ENCODE results near the gene POU6F1. TPM values are rescaled to one million over a fixed set of nuclear protein-coding genes. Genes with fewer than 3 reads are reported as not detected.

Gene POU6F1
- total and polyA plus RNA-seq, 2 experiments from 2014 or later, result 1.8 to 3.0 TPM

DNA sequence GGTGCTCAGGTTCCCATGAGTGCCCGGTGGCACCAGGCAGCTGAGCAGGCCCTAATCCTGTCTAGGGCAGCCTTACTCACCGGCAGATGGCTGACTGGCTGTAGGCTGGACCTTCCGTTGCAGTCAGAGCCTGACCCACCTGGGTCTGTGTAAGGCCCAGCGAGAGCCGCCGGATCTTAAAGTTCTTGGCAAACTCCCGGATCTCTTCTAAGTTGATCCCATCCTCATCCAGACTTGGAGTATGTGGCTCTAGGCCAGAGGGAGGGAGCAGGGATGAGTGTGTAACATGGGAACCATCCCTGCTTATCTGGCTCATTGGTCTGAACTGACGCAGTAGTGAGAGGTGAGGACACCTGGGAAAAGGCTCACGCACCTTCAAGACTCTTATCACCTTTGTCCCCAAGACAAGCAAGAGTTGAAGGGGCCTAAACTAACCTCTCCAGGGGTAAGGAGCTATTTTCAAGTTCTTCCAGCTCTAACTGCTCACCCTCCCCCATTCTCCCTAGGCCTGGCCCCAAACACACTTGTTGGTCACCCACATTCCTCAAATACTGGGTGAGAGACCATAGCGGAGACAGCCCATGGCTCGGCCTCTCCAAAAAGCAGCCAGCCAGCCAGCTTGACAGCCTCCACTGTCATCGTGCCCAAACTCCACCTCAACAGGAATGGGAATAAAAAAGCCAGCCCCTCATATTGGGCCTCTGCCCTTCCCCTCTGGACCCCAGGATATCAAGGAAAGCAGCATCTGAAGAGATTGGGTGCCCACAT is 26.2 kb downstream of the POU6F1 start:
- no peak overlapping the region for H2AFZ ChIP-seq
- H3K4me2 ChIP-seq (ENCODE audit: unreplicated experiment), result no peak overlapping the region
- H3K79me2 ChIP-seq (ENCODE audit: insufficient read depth), result no peaks in the 10 kb centered on the region
- WGBS, 2 experiments (ENCODE audit: low coverage in 1 of 2, low lambda C conversion rate in 2 of 2, missing lambda C conversion rate in 2 of 2), result 86% methylated on average over 12 of the region's 12 CpGs
- TF ChIP-seq EZH2 (IDR thresholded peaks at IDR 0.05; ENCODE audit: insufficient read depth, poor library complexity, severe bottlenecking), result no peak
- TF ChIP-seq EZH2phosphoT487 (IDR thresholded peaks at IDR 0.05; ENCODE audit: insufficient read depth, low read depth), result no peak
- H3K27ac ChIP-seq, result no peak overlapping the region
- no peaks in the 10 kb centered on the region for H3F3A ChIP-seq (ENCODE audit: insufficient read depth)
- no peaks in the 10 kb centered on the region for H3K9me3 ChIP-seq (ENCODE audit: low read depth)
- no peaks in the 10 kb centered on the region for H4K20me1 ChIP-seq (ENCODE audit: insufficient read depth)
- no peaks in the 10 kb centered on the region for H3K9me2 ChIP-seq (ENCODE audit: insufficient read depth)
- no peak overlapping the region for H3K9ac ChIP-seq
- no peak for DNase-seq
- H3K27me3 ChIP-seq (replicated peaks; ENCODE audit: insufficient read depth), result no peaks in the 10 kb centered on the region
- no peaks in the 10 kb centered on the region for H3K36me3 ChIP-seq (ENCODE audit: low read depth)
- H3K4me1 ChIP-seq (ENCODE audit: insufficient read depth), result no peaks in the 10 kb centered on the region
- no peak overlapping the region for H3K4me3 ChIP-seq
- in situ Hi-C loops (cut with MboI), result no loop called here

DNA sequence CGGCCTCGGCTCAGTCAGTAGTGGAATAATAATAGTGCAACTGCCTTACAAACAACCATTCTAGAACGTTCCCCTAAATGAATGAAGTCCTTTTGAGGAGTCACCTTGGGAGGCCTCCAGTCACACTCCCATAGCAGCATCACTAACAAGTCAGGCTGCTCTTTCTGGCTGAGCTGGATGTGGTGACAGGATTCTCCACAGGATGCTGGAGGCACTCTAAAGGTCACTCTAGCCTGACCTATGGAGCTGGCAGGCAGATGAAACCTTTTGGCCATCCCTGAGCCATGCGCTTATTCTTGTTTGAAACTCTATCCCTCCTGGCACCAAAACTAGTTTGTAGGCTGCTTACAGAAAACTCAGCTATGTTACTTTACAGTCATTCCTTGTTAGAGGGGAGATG is 27.0 kb downstream of the POU6F1 start:
- in situ Hi-C loops (cut with MboI), result no loop called here
- WGBS, 2 experiments (ENCODE audit: low coverage in 1 of 2, low lambda C conversion rate in 2 of 2, missing lambda C conversion rate in 2 of 2), result 69% methylated on average over 4 of the region's 4 CpGs
- no peak overlapping the region for H2AFZ ChIP-seq
- H3K9ac ChIP-seq, result no peak overlapping the region
- H3K4me2 ChIP-seq (ENCODE audit: unreplicated experiment), result no peak overlapping the region
- H3K4me1 ChIP-seq (ENCODE audit: insufficient read depth), result no peaks in the 10 kb centered on the region
- no peaks in the 10 kb centered on the region for H3F3A ChIP-seq (ENCODE audit: insufficient read depth)
- no peak overlapping the region for H3K4me3 ChIP-seq
- H3K79me2 ChIP-seq (ENCODE audit: insufficient read depth), result no peaks in the 10 kb centered on the region
- no peaks in the 10 kb centered on the region for H3K27me3 ChIP-seq (replicated peaks; ENCODE audit: insufficient read depth)
- TF ChIP-seq EZH2phosphoT487 (IDR thresholded peaks at IDR 0.05; ENCODE audit: insufficient read depth, low read depth) (no peak), EZH2 (IDR thresholded peaks at IDR 0.05; ENCODE audit: insufficient read depth, poor library complexity, severe bottlenecking) (no peak)
- H3K9me2 ChIP-seq (ENCODE audit: insufficient read depth), result no peaks in the 10 kb centered on the region
- DNase-seq, result no peak
- no peaks in the 10 kb centered on the region for H4K20me1 ChIP-seq (ENCODE audit: insufficient read depth)
- no peaks in the 10 kb centered on the region for H3K36me3 ChIP-seq (ENCODE audit: low read depth)
- H3K27ac ChIP-seq, result no peak overlapping the region
- no peaks in the 10 kb centered on the region for H3K9me3 ChIP-seq (ENCODE audit: low read depth)

DNA sequence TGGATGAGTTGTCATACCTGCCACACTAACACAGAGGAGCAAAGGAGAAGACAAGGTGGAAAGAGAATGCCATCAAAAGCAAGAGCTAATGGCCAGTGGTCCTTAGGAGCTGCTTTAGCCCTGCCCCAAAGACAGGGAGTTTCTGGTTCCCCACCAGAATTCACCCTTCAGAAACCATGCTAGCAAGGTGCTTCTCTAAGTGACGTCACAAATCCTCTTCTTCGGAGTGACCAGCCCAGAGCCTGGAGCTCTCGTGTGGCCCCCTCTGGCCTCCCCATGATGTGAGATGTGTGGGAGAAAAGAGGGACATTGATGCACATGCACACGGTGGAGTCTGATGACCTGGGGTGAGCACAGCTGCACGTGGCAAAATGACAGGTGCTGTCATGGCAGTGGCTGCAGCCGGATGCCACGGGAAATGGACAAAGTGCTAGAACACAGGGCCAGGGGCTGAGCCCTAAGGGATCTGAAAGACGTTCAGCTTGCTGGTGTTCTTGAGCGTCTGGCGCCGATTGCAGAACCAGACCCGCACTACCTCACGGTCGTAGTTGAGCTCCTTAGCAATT is 28.0 kb downstream of the POU6F1 start:
- no peaks in the 10 kb centered on the region for H3K4me1 ChIP-seq (ENCODE audit: insufficient read depth)
- H3K79me2 ChIP-seq (ENCODE audit: insufficient read depth), result no peaks in the 10 kb centered on the region
- in situ Hi-C loops (cut with MboI), result no loop called here
- TF ChIP-seq EZH2phosphoT487 (IDR thresholded peaks at IDR 0.05; ENCODE audit: insufficient read depth, low read depth), result no peak
- H3K9me2 ChIP-seq (ENCODE audit: insufficient read depth), result no peaks in the 10 kb centered on the region
- H3K4me2 ChIP-seq (ENCODE audit: unreplicated experiment), result no peak overlapping the region
- DNase-seq, result no peak
- no peaks in the 10 kb centered on the region for H3F3A ChIP-seq (ENCODE audit: insufficient read depth)
- H3K9me3 ChIP-seq (ENCODE audit: low read depth), result no peaks in the 10 kb centered on the region
- H4K20me1 ChIP-seq (ENCODE audit: insufficient read depth), result no peaks in the 10 kb centered on the region
- no peak overlapping the region for H3K27ac ChIP-seq
- H3K36me3 ChIP-seq (ENCODE audit: low read depth), result no peaks in the 10 kb centered on the region
- no peak overlapping the region for H3K4me3 ChIP-seq
- H2AFZ ChIP-seq, result no peak overlapping the region
- 82 to 83% methylated on average over 14 of the region's 14 CpGs for WGBS, 2 experiments (ENCODE audit: low coverage in 1 of 2, low lambda C conversion rate in 2 of 2, missing lambda C conversion rate in 2 of 2)
- H3K27me3 ChIP-seq (replicated peaks; ENCODE audit: insufficient read depth), result no peaks in the 10 kb centered on the region
- no peak overlapping the region for H3K9ac ChIP-seq

DNA sequence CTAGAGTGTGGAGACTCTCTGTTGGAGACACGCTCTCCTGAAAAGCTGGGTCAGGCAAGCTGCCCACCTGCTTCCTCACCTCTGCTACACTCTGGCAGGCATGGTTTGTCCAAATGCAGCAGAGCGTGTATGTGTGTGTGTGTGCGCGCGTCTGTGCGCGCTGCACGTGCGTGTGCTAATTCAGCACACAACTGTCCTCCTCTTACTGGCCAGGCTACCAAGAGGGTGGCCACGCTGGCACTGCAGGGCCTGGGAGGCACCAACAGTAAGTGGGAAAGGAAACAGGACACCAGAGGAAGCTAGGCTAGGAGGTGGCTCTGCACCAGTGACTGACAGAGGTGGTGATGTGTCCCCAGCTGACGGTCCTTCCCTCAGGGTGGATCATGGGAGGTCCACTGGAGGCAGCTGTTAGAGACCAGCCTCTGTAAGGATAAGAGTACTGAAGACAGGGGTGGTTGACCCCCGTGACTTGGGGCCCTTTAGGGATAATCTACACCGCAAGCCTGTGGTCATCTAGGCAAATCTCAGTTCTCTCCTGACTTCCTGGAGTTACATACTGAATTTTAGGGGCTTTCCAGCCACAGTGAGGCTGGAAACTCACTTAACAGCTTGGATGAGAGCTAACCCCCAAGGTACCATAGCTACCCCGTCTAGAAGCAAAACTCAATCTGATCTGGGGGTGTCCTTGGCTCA is 29.4 kb downstream of the POU6F1 start:
- no peak overlapping the region for H3K4me3 ChIP-seq
- TF ChIP-seq EZH2phosphoT487 (IDR thresholded peaks at IDR 0.05; ENCODE audit: insufficient read depth, low read depth) (no peak), EZH2 (IDR thresholded peaks at IDR 0.05; ENCODE audit: insufficient read depth, poor library complexity, severe bottlenecking) (no peak)
- H3K36me3 ChIP-seq (ENCODE audit: low read depth), result no peaks in the 10 kb centered on the region
- 80 to 85% methylated on average over 14 of the region's 14 CpGs for WGBS, 2 experiments (ENCODE audit: low coverage in 1 of 2, low lambda C conversion rate in 2 of 2, missing lambda C conversion rate in 2 of 2)
- H3F3A ChIP-seq (ENCODE audit: insufficient read depth), result no peaks in the 10 kb centered on the region
- no peaks in the 10 kb centered on the region for H3K9me3 ChIP-seq (ENCODE audit: low read depth)
- DNase-seq, result no peak
- H3K9ac ChIP-seq, result no peak overlapping the region
- no peaks in the 10 kb centered on the region for H3K27me3 ChIP-seq (replicated peaks; ENCODE audit: insufficient read depth)
- no peaks in the 10 kb centered on the region for H3K79me2 ChIP-seq (ENCODE audit: insufficient read depth)
- no peak overlapping the region for H2AFZ ChIP-seq
- in situ Hi-C loops (cut with MboI), result no loop called here
- H3K4me2 ChIP-seq (ENCODE audit: unreplicated experiment), result no peak overlapping the region
- H3K4me1 ChIP-seq (ENCODE audit: insufficient read depth), result no peaks in the 10 kb centered on the region
- no peak overlapping the region for H3K27ac ChIP-seq
- no peaks in the 10 kb centered on the region for H3K9me2 ChIP-seq (ENCODE audit: insufficient read depth)
- no peaks in the 10 kb centered on the region for H4K20me1 ChIP-seq (ENCODE audit: insufficient read depth)

Data from GM23248 (cell line).